UCSD-AML1 (cell line): ENCODE results near the gene GSTT2B.
A peak's percentile ranks its signal among the peaks of the same experiment; 100 is the strongest.
"Not testable (repeated sequence)": the region's sequence is repeated elsewhere in the genome, so short reads cannot be mapped to it uniquely, and the experiment has no call there.

Experiments
- DNase-seq: peaks from one replicate; lab custom pipeline; 2025; ENCODE audit not compliant: unreplicated experiment; lab: John Stamatoyannopoulos, UW

The GSTT2B gene

DNA sequence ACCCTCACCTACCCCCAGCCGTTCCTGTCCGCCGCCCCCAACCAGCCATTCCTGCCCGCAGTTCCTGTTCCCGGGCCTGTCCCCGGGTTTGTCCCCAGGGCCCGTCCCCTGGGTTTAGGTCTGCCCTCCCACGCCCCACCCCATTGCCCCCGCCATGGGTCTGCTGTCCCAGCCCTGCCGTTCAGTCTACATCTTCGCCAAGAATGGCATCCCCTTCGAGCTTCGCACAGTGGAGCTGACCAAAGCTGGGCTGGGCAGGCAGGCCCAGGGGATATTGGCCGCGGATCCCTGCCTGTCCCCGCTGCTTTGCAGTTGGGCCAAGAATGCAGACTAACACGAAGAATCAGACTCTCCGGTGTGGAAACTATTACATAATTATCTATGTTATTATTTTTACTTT lies 11.2 kb downstream of the GSTT2B start:
- DNase-seq, result not testable (repeated sequence)

GRCh38 chr22:23947391-23947790 lies 13.6 kb downstream of the GSTT2B start:
- not testable (repeated sequence) for DNase-seq

DNA sequence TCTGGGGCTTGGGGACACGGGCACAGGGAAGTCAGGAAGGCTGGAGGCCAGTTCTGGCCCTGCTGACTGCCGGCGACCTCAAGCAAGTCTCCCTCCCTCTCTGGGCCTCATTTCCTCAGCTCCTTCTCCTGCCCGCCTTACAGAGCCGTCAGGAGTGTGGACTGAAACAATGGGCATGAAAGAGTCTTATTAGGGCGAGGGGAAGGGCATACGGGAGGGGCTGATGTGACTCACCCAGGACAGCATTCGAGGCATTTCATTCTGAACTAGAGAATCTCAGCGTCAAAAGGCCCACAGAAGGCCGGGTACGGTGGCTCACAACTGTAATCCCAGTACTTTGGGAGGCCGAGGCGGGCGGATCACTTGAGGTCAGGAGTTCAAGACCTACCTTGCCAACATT lies 20.8 kb downstream of the GSTT2B start:
- not testable (repeated sequence) for DNase-seq

- no peak for DNase-seq
These were observed 22.0 kb downstream of the GSTT2B start for GRCh38 chr22:23939017-23939357.

DNA sequence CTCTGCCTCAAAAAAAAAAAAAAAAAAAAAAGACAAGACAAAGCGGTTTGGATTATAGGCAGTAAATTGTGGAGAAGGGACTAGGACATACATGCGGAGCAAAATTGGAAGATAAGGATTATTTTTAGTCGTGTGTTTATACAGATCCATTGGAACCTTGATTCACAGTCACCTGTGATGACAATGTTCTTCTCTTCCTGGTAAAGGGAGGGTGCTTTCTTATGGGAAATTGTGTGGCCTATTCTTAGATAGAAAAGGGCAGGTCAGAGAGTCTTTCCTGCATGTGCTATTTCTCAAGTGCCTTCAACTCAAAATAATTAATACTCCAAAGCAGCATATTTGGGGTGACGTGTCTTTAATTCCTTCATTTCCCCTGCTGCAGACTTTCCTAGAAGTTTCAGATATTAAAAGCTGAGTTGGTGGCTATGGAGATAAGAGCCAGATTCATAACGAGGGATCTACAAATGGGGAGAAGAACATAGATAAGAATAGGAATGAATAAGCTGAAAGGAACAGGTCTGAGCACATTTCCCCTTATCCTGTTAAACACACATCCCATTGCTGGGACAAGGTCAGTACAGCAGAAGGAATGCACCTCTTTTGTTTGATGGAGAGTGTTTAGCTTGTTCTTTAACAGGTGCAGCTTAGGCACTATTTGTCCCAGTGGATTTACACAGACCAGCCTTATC lies 22.5 kb downstream of the GSTT2B start:
- no peak for DNase-seq

GRCh38 chr22:23926561-23926960 lies 34.4 kb downstream of the GSTT2B start:
- no peak for DNase-seq

DNA sequence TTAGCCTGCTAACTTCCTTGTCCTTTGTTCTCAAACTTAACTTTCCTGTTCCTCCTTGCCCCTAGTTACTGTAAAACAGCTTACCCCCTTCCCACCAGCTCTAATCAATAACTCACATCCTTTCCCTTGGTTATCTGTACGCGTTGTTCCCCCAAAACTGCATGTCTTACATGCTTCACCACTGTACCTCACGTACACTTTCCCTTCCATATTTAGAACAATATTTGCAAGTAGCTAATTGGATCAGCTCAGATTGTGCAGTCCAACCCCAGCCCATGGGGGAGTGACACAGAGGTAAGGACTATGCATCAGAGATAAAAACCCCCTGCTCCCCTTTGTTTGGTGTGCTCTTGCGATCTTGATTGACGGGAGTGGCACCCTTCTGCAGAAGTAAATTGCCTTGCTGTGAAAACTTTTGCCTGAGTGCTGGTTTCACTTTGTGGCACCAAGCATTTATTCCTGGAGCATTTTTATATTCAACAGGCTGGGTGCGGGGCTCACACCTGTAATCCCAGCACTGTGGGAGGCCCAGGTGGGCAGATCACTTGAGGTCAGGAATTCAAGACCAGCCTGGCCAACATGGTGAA lies 35.9 kb downstream of the GSTT2B start:
- DNase-seq, result no peak

DNA sequence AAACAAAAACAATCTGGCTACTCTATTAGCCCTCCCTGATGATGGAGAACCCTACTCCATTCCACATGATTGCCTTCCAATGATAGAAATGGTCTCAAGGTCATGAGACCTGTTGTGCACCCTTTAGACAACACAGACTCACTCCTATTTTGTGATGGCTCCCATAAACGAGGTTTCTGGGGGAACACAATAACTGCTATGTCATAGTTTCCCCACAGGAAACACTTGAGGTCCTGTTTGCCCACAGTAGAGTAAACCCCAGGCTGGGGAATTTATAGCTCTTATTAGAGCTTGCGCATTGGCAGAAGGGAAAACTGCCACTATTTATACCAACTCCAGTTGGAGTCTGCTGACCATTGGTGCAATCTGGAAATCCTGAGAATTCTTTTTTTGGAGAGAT lies 38.1 kb downstream of the GSTT2B start:
- DNase-seq, result no peak

GRCh38 chr22:23921586-23922201 lies 39.3 kb downstream of the GSTT2B start:
- DNase-seq, result not testable (repeated sequence)

GRCh38 chr22:23920267-23920611 lies 40.8 kb downstream of the GSTT2B start:
- DNase-seq, result not testable (repeated sequence)

- no peak for DNase-seq
These were observed 45.7 kb downstream of the GSTT2B start for GRCh38 chr22:23915290-23915689.

DNA sequence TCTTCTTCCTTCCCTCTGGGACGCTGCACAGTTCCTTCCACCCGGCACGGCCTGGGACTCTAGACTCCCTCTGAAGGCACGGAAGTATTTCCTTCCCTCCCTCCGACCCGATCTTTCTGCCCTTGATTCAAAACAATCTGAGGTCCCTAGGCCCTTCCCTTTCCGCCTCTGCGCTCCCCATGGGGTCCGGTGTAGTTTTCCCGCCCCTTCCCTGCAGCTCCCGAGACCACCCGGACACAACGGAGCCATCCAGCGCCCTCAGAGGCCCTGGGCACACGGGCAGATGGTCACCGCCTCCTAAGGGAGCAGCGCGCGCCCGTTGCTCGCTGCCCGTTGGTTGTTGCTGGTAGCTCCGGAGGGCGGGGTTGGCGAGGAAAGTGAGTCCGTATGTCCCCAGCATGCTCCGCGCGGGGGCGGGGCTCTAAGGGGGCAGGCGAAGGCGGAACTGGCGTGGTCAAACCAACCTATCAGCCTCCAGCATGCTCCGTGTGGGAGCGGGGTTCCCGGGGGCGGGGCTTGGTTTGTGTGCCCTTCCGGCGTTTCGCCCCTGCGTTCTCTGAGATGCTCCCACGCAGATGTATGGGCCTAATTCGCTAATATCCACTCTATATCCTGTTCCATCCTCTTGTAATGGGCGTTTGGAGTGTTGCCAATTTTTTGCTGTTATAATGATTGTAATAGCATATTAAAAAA lies 47.2 kb downstream of the GSTT2B start:
- DNase-seq, result peak; percentile 100

- DNase-seq, result no peak
These were observed 47.7 kb downstream of the GSTT2B start for GRCh38 chr22:23913306-23913660.

DNA sequence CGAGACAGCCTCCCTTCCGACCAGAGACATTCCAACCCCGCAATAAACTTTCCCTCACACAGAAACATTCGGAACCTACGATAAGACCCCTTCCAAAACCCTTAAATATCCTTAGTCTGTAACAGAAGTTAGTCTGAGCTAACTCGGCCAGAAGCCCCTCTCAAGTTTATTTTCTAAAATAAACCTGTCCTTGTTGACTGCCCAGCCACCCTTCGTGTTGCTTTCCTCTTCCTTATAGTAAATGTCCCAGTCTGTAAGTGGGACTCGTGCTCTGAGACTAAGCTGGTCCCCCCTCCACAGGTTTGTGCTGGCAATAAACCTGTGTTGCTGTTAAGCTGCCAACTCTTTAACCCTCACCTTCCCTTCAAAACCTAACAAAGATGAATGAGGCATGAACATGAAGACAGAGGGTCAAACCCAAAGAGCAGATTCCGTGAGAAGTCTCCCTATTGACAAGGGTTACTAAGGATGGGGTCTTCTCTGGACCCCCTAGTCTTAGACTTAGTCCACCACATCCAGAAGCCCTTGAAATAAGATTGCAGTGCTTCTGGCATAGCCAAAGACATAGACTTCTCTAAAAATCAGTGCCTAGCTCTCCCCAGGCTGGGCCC lies 48.6 kb downstream of the GSTT2B start:
- no peak for DNase-seq

DNA sequence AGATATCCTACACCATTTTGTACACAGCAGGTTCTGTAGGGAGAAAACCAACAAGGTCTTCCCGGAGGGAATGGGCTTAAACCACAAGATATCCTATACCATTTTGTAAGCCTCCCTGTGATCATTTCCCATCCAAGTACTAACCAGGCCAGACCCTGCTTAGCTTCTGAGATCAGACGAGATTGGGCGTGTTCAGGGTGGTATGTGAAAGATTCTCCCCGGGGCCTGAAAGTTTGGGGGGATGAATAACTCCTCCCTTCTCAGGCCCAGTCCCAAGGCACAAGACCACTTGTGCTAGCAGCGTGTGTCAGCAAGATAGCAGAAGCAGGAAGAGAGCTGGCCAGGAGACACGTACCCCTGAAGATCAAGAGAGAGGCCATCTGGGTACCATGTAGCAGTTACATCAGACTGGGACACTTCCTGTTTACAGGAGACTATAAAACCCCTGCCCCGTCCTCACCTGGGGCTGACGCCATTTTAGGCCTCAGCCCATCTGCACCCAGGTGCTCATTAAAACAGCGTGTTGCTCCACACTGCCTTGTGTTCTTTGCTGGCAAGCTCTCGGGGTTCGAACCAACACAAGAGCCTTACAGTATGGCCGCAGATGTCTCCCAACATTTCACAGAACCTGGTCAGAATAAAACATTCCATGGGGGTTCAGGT lies 49.5 kb downstream of the GSTT2B start:
- DNase-seq, result no peak

DNA sequence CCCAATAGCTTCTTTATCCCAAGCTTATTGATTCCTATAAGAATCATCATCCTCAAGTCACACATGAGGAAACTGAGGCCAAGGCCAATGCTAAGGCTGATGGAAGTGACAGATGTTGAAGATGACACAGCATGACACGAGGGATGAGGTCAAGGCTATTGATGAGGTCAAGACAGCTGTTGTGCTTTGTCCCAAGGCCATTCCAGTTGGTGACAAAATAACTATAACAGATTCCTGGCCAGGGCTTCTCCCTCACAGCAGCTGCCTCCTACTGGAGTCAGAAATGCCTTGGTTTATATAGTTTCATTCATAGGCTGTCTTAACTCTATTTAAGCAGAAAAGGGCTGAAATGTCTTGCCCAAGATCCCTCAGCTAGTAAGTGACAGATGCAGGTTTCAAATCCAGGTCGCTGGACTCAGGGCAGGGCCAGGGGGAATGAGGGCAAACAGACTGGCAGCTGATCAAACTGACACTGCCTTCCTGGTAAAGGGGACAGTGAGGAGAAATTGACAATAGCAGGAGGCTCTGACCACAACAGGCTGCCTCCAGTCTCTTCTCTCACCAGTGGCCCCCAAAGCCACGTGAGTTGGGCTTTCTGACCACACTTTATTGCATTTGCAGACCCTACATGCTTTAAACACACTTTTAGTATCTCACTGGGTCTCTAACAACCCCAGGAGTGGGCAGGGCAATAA lies 50.4 kb downstream of the GSTT2B start:
- DNase-seq, result no peak

DNA sequence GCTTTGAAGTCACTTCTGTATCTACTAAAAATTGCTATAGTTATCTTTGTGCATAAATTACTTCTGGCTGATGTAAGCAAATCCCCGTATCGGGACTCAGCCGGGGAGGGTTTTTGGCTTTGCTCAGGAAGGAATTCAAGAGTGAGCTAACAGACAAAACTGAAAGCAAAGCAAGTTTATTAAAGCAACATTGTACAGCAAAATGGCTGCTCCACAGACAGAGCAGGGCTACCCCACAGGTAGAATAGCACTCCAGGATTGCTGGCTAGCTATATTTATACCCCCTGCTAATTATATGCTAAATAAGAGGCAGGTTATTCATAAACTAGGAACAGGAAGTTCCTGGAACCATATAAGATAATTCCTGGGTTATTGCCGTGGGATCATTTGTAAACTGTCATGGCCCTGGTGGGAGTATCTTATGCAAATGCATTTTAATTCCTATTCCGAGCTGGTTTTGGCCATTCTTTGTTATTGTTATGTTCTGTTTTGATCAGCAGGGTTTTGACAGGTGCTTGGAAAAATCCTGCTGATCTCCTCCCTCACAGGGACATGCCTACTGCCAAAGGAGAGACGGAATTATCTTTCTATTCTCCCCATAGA lies 51.6 kb downstream of the GSTT2B start:
- DNase-seq, result no peak

DNA sequence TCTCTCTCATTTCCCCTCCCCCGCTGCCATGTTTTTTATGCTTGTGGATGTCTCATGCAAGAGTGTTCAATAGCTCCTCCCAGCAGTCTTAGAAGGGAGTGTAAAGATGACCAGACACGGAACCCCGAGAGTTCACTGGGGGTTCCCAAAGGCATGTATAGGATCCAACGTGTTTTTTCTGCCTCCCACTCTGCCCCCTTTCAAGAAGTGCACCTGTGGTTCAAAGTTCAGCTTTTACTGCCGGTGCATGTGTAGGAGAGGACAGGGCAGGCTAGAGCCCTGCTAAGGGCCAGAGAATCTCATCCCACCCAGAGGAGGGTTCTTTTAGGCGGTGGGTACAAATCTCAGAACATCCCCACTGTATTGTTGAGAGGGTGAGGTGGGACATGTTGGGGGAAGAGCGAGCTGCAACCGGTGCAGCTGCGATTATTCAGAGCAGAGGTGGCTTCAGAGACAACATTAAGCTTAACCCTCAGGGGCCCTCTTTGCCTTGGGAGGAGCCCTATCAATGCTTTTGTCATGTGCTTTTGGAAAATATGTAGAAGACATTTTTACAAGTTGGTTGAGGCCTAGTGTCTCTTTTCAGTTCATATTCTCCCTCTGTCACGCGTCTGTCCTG lies 52.3 kb downstream of the GSTT2B start:
- DNase-seq, result no peak

DNA sequence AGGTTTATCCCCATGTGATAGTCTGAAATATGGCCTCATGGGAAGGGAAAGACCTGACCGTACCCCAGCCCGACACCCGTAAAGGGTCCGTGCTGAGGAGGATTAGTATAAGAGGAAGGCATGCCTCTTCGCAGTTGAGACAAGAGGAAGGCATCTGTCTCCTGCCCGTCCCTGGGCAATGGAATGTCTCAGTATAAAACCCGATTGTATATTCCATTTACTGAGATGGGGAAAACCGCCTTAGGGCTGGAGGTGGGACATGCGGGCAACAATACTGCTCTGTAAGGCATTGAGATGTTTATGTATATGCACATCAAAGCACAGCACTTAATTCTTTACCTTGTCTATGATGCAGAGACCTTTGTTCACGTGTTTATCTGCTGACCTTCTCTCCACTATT lies 53.6 kb downstream of the GSTT2B start:
- DNase-seq, result not testable (repeated sequence)
